AG04450 (cell line): ENCODE data around the gene LRP5. TPM values are rescaled to one million over a fixed set of nuclear protein-coding genes. Genes with fewer than 3 reads are reported as not detected.

Experiments used
- CTCF ChIA-PET: fragments of 300-600, 350-600 bp; formaldehyde crosslinking; extraction: SDS; loops from one replicate; lab custom pipeline; 2022; ENCODE audit warnings: antibody characterized with exemption, inconsistent platforms; lab: Charles Lee
- POLR2A ChIA-PET: fragments of 350-600 bp; formaldehyde crosslinking; extraction: SDS; loops from one replicate; lab custom pipeline; 2021; ENCODE audit warnings: antibody characterized with exemption, inconsistent platforms; lab: Yijun Ruan, JAX
- DNase-seq: peaks from one replicate; pipeline ENCODE4 v3.0.0-alpha.2; 2011; ENCODE audit warnings: low read depth, low spot score
- H3K27ac ChIP-seq: one replicate; pipeline ENCODE4 v1.5.1; 2012; ENCODE audit warnings: low read depth, low read length, control low read depth
- H3K27me3 ChIP-seq: one replicate; pipeline ENCODE4 v1.6.0; 2012; ENCODE audit warnings: low read length; ENCODE audit not compliant: control insufficient read depth, insufficient read depth
- H3K4me3 ChIP-seq: 2 replicates; pipeline ENCODE4 v1.5.1; 2011; ENCODE audit warnings: mild to moderate bottlenecking, low read depth, low read length, control low read depth
- H3K9me3 ChIP-seq: 2 replicates; pipeline ENCODE4 v1.5.1; 2012; ENCODE audit warnings: low read length; ENCODE audit not compliant: control insufficient read depth, insufficient read depth
- polyA plus RNA-seq: library from polyadenylated mRNA; depleted of rRNA; stranded (reverse); fragments of >200 nt; gene quantifications from 2 replicates; pipeline ENCODE4 v1.2.3, GENCODE V29; 2011
- TF ChIP-seq, protein P1 (sequence below): IDR thresholded peaks from 2 replicates; pipeline ENCODE4 v1.5.1; 2011; ENCODE audit warnings: low read depth, low read length, control low read depth, inconsistent platforms

Gene LRP5
- polyA plus RNA-seq, 1 experiment, result 4.9 TPM

- Histone ChIP-seq H3K27me3 (no peaks in the 10 kb centered on the region), H3K27ac (no peak overlapping the region), H3K4me3 (no peak overlapping the region), H3K9me3 (peaks cover 5% of the 10 kb centered on the region)
- POLR2A ChIA-PET, result no interaction called here
- no peak for DNase-seq
- CTCF ChIA-PET, result no interaction called here
- TF ChIP-seq, protein P1, sequence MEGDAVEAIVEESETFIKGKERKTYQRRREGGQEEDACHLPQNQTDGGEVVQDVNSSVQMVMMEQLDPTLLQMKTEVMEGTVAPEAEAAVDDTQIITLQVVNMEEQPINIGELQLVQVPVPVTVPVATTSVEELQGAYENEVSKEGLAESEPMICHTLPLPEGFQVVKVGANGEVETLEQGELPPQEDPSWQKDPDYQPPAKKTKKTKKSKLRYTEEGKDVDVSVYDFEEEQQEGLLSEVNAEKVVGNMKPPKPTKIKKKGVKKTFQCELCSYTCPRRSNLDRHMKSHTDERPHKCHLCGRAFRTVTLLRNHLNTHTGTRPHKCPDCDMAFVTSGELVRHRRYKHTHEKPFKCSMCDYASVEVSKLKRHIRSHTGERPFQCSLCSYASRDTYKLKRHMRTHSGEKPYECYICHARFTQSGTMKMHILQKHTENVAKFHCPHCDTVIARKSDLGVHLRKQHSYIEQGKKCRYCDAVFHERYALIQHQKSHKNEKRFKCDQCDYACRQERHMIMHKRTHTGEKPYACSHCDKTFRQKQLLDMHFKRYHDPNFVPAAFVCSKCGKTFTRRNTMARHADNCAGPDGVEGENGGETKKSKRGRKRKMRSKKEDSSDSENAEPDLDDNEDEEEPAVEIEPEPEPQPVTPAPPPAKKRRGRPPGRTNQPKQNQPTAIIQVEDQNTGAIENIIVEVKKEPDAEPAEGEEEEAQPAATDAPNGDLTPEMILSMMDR, result no peak
These were observed 50.5 kb downstream of the LRP5 start for GRCh38 chr11:68362801-68363379.

DNA sequence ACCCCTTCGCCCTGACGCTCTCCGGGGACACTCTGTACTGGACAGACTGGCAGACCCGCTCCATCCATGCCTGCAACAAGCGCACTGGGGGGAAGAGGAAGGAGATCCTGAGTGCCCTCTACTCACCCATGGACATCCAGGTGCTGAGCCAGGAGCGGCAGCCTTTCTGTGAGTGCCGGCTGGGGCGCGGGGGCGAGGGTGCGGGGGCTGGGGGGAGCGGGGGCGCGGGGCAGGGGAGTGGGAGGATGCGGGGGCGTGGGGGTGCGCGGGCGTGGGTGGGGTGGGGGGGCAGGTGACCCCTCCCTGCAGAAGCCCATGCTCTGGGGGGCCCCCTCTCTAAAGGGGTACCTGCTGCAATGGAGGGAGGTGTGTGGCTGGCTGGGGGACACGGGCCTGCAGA is 51.4 kb downstream of the LRP5 start:
- Histone ChIP-seq H3K27me3 (no peaks in the 10 kb centered on the region), H3K4me3 (no peak overlapping the region), H3K27ac (no peak overlapping the region), H3K9me3 (peaks cover 2% of the 10 kb centered on the region)
- TF ChIP-seq, protein P1, result no peak
- DNase-seq, result no peak
- ChIA-PET CTCF (no interaction called here), POLR2A (no interaction called here)

DNA sequence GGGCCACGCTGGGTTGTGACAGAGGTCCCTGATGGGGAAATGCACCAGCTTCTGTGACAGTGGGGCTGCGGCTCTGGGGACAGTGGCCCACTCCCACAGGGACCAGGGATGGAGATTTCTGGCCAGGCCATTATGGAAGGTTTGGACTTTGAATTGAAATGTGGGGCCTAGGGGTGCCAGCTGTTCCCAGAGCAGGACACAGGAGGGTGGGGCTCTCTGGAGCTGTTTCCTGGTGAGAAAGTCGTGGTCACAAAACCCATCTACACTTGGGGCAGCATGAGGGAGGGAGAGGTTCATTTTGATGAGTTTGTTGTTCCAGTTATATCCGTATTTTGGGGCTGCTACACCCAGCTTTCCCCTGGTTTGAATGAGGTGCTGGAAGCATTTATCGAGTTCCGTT is 52.2 kb downstream of the LRP5 start:
- TF ChIP-seq, protein P1, result no peak
- no peaks in the 10 kb centered on the region; the same call in 1 of the 2 replicates for H3K9me3 ChIP-seq
- H3K4me3 ChIP-seq, result no peak overlapping the region
- no peak overlapping the region for H3K27ac ChIP-seq
- no peak for DNase-seq
- H3K27me3 ChIP-seq, result no peaks in the 10 kb centered on the region
- ChIA-PET POLR2A (no interaction called here), CTCF (no interaction called here)

- Histone ChIP-seq H3K4me3 (no peak overlapping the region), H3K27ac (no peak overlapping the region), H3K9me3 (no peaks in the 10 kb centered on the region), H3K27me3 (no peaks in the 10 kb centered on the region)
- ChIA-PET POLR2A (no interaction called here), CTCF (no interaction called here)
- TF ChIP-seq, protein P1, result no peak
- no peak for DNase-seq
These were observed 53.6 kb downstream of the LRP5 start for GRCh38 chr11:68365943-68366435.

- TF ChIP-seq, protein P1, result no peak
- no peak for DNase-seq
- Histone ChIP-seq H3K27ac (no peak overlapping the region), H3K27me3 (no peaks in the 10 kb centered on the region), H3K4me3 (no peak overlapping the region), H3K9me3 (no peaks in the 10 kb centered on the region; the same call in 1 of the 2 replicates)
- CTCF ChIA-PET, result no interaction called here
- POLR2A ChIA-PET, result no interaction called here
These were observed 54.9 kb downstream of the LRP5 start for GRCh38 chr11:68367252-68367651.
